HTR-8/SVneo (cell line): Measurements from ENCODE around the gene ZNF282.

Experiments used
- DNase-seq: peaks from one replicate; pipeline ENCODE4 v3.0.0; 2011; ENCODE audit warnings: low spot score, mixed read lengths; ENCODE audit not compliant: insufficient read length
- FAIRE-seq: peaks from 2 replicates; lab custom pipeline; 2011; peaks lifted over from hg19 to GRCh38; lab: Jason Lieb, UNC

Gene ZNF282

GRCh38 chr7:149188637-149189259 lies 6.6 kb upstream of the ZNF282 start:
- no peak for FAIRE-seq
- no peak for DNase-seq

GRCh38 chr7:149191851-149192250 lies 3.5 kb upstream of the ZNF282 start:
- DNase-seq (no peak), FAIRE-seq (no peak)

- peak; percentile 15 for DNase-seq
- FAIRE-seq = no peak
These were observed 557 bp upstream of the ZNF282 start for GRCh38 chr7:149194799-149195179.

GRCh38 chr7:149196151-149196704 lies 882 bp downstream of the ZNF282 start:
- DNase-seq = no peak
- FAIRE-seq = no peak

GRCh38 chr7:149196705-149197171 lies 1.4 kb downstream of the ZNF282 start:
- FAIRE-seq (no peak), DNase-seq (no peak)

GRCh38 chr7:149197675-149198074 lies 2.3 kb downstream of the ZNF282 start:
- no peak for DNase-seq
- FAIRE-seq = no peak

GRCh38 chr7:149198161-149198816 lies 2.9 kb downstream of the ZNF282 start:
- DNase-seq = no peak
- FAIRE-seq = no peak

GRCh38 chr7:149199234-149199995 lies 4.1 kb downstream of the ZNF282 start:
- no peak for DNase-seq
- FAIRE-seq = no peak

- FAIRE-seq (no peak), DNase-seq (no peak)
These were observed 7.5 kb downstream of the ZNF282 start for GRCh38 chr7:149202831-149203231.

GRCh38 chr7:149205690-149206381 lies 10.5 kb downstream of the ZNF282 start:
- FAIRE-seq = no peak

GRCh38 chr7:149207324-149208035 lies 12.1 kb downstream of the ZNF282 start:
- no peak for DNase-seq
- no peak for FAIRE-seq

More at GRCh38 chr7:149205690-149206381, 10.5 kb downstream of the ZNF282 start:
- no peak for DNase-seq

- DNase-seq = peak; percentile 54
These were observed 14.3 kb downstream of the ZNF282 start for GRCh38 chr7:149209518-149210269.

GRCh38 chr7:149210551-149210950 lies 15.2 kb downstream of the ZNF282 start:
- DNase-seq (no peak), FAIRE-seq (no peak)

More at GRCh38 chr7:149209518-149210269, 14.3 kb downstream of the ZNF282 start:
- no peak for FAIRE-seq

GRCh38 chr7:149214020-149214720 lies 18.8 kb downstream of the ZNF282 start:
- DNase-seq (no peak), FAIRE-seq (no peak)

GRCh38 chr7:149216402-149216801 lies 21.1 kb downstream of the ZNF282 start:
- no peak for FAIRE-seq
- DNase-seq = no peak

- DNase-seq (no peak), FAIRE-seq (no peak)
These were observed 22.2 kb downstream of the ZNF282 start for GRCh38 chr7:149217570-149217969.

- FAIRE-seq = no peak
- DNase-seq = no peak
These were observed 23.4 kb downstream of the ZNF282 start for GRCh38 chr7:149218469-149219420.
